ENCODE measurements around the gene LUM.

DNA sequence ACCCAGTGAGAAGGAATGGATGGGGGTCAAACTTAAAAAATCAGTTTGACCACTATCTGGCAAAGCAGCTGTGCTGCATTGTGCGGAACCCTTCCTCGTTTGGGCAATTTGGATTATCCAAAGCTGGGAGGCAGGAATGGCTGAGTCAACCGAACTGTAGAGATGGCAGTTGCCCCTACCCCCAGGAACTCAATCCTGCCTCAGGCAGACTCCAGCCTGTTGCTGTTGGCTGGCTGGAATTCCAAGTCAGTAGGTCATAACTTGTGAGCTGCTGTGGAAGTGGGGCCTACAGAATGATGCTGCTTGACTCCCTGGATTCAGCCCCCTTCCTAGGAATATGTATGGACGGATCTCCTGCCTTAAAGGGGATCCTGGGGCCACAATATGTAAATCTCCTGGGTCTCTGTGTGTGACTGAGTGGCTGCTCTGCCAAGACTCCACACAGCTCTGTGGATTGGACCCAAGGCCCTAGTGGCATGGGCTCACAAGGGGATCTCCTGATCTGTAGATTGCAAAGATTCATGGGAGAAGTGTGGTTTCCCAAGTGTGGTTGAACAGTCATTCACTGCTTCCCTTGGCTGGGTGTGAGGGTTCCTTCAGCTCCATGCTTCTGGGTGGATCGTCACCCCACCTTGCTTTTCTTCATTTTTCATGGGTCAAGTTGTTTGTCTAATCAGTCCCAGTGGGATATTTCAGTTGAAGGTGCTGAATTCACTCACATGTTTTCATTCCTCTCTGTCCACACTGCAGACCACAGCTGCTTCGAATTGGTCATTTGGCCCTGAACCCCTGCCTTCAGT lies 19.2 kb downstream of the LUM start:
- no peak for TF ChIP-seq POLR2A (IDR thresholded peaks at IDR 0.05; ENCODE audit: low read depth)
- TF ChIP-seq, protein P1, sequence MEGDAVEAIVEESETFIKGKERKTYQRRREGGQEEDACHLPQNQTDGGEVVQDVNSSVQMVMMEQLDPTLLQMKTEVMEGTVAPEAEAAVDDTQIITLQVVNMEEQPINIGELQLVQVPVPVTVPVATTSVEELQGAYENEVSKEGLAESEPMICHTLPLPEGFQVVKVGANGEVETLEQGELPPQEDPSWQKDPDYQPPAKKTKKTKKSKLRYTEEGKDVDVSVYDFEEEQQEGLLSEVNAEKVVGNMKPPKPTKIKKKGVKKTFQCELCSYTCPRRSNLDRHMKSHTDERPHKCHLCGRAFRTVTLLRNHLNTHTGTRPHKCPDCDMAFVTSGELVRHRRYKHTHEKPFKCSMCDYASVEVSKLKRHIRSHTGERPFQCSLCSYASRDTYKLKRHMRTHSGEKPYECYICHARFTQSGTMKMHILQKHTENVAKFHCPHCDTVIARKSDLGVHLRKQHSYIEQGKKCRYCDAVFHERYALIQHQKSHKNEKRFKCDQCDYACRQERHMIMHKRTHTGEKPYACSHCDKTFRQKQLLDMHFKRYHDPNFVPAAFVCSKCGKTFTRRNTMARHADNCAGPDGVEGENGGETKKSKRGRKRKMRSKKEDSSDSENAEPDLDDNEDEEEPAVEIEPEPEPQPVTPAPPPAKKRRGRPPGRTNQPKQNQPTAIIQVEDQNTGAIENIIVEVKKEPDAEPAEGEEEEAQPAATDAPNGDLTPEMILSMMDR (IDR thresholded peaks at IDR 0.05), result no peak
